Stomach smooth muscle (tissue), 2 donors: ENCODE results near the gene PSENEN.

Experiments used
- H3K27ac ChIP-seq: one replicate; pipeline ENCODE4 v1.7.0; 2013; ENCODE audit warnings: mild to moderate bottlenecking, low read length, inconsistent platforms
- H3K27me3 ChIP-seq, 2 donors: one replicate each; pipeline ENCODE4 v1.7.0; 2013; ENCODE audit warnings: low read length in 2 of 2; ENCODE audit not compliant: insufficient read depth in 2 of 2, control insufficient read depth in 1 of 2
- H3K36me3 ChIP-seq, 2 donors: one replicate each; pipeline ENCODE4 v1.7.0; 2013; ENCODE audit warnings: low read length in 2 of 2; ENCODE audit not compliant: control insufficient read depth in 2 of 2, insufficient read depth in 2 of 2
- H3K4me1 ChIP-seq: one replicate; pipeline ENCODE4 v1.7.0; 2013; ENCODE audit warnings: low read length; ENCODE audit not compliant: control insufficient read depth, insufficient read depth
- H3K4me3 ChIP-seq, 2 donors: one replicate each; pipeline ENCODE4 v1.7.0; 2013; ENCODE audit warnings: low read length in 2 of 2
- H3K9ac ChIP-seq, 2 donors: one replicate each; pipeline ENCODE4 v1.7.0; 2013; ENCODE audit warnings: low read length in 2 of 2, mild to moderate bottlenecking in 1 of 2
- H3K9me3 ChIP-seq, 2 donors: one replicate each; pipeline ENCODE4 v1.7.0; 2013; ENCODE audit warnings: low read length in 2 of 2; ENCODE audit not compliant: control insufficient read depth in 2 of 2
- donor health status: healthy.
- donor health status: Pancreatic carcinoma.

Gene PSENEN

GRCh38 chr19:35713506-35713850 is 32.0 kb upstream of the PSENEN start:
- no peak overlapping the region for H3K27ac ChIP-seq
- no peaks in the 10 kb centered on the region for H3K9me3 ChIP-seq
- H3K36me3 ChIP-seq: no peaks in the 10 kb centered on the region
- no peak overlapping the region for H3K4me3 ChIP-seq
- peaks cover 0 to under 1% of the 10 kb centered on the region in 2 donors for H3K27me3 ChIP-seq
- peaks cover 23% of the 10 kb centered on the region for H3K4me1 ChIP-seq
- H3K9ac ChIP-seq: no peak overlapping the region

GRCh38 chr19:35713904-35714495 is 31.5 kb upstream of the PSENEN start:
- no peaks in the 10 kb centered on the region for H3K27me3 ChIP-seq
- H3K36me3 ChIP-seq: no peaks in the 10 kb centered on the region
- H3K9me3 ChIP-seq: no peaks in the 10 kb centered on the region
- H3K4me3 ChIP-seq: no peak overlapping the region
- peaks cover 29% of the 10 kb centered on the region for H3K4me1 ChIP-seq
- H3K27ac ChIP-seq: no peak overlapping the region
- H3K9ac ChIP-seq: no peak overlapping the region

- no peaks in the 10 kb centered on the region for H3K36me3 ChIP-seq
- H3K9ac ChIP-seq: no peak overlapping the region
- no peaks in the 10 kb centered on the region for H3K27me3 ChIP-seq
- H3K4me1 ChIP-seq: peaks cover 36% of the 10 kb centered on the region
- H3K27ac ChIP-seq: no peak overlapping the region
- no peak overlapping the region for H3K4me3 ChIP-seq
- H3K9me3 ChIP-seq: no peaks in the 10 kb centered on the region
Measured at GRCh38 chr19:35714601-35715354, 30.7 kb upstream of the PSENEN start.

GRCh38 chr19:35715355-35715809 is 30.1 kb upstream of the PSENEN start:
- peak overlapping the region; percentile 79 for H3K27ac ChIP-seq

GRCh38 chr19:35715981-35716800 is 29.3 kb upstream of the PSENEN start:
- Histone ChIP-seq H3K4me3 (peak overlapping the region; percentile 87), H3K36me3 (peaks cover 0 to 2% of the 10 kb centered on the region in 2 donors), H3K9me3 (no peaks in the 10 kb centered on the region), H3K27me3 (no peaks in the 10 kb centered on the region), H3K9ac (peak overlapping the region; percentile 79 to 94), H3K4me1 (peaks cover 39% of the 10 kb centered on the region), H3K27ac (peak overlapping the region; percentile 79)

More at GRCh38 chr19:35715355-35715809, 30.1 kb upstream of the PSENEN start:
- Histone ChIP-seq H3K36me3 (no peaks in the 10 kb centered on the region), H3K27me3 (no peaks in the 10 kb centered on the region), H3K9me3 (no peaks in the 10 kb centered on the region), H3K9ac (peak overlapping the region; percentile 79 to 94), H3K4me1 (peaks cover 39% of the 10 kb centered on the region), H3K4me3 (no peak overlapping the region)

- Histone ChIP-seq H3K36me3 (peaks cover 3 to 6% of the 10 kb centered on the region in 2 donors), H3K27ac (peak overlapping the region; percentile 79), H3K4me3 (peak overlapping the region; percentile 87), H3K9me3 (no peaks in the 10 kb centered on the region), H3K4me1 (peaks cover 42% of the 10 kb centered on the region), H3K27me3 (no peaks in the 10 kb centered on the region), H3K9ac (peak overlapping the region; percentile 79 to 94)
Measured at GRCh38 chr19:35716801-35717664, 28.4 kb upstream of the PSENEN start.

GRCh38 chr19:35717665-35718344 is 27.6 kb upstream of the PSENEN start, which contains the start of gene KMT2B:
TSS of gene KMT2B (plus strand) at chr19:35718003. CDS start at chr19:35718019, 16 bp downstream.
- peaks cover 10 to 13% of the 10 kb centered on the region in 2 donors for H3K36me3 ChIP-seq
- H3K4me3 ChIP-seq: peak within 1 kb of the TSS; percentile 89
- peak within 1 kb of the TSS; percentile 79 for H3K27ac ChIP-seq
- no peaks in the 10 kb centered on the region for H3K27me3 ChIP-seq
- peak within 1 kb of the TSS; percentile 79 to 94 for H3K9ac ChIP-seq
- H3K9me3 ChIP-seq: no peaks in the 10 kb centered on the region
- peaks cover 42% of the 10 kb centered on the region for H3K4me1 ChIP-seq

- H3K4me3 ChIP-seq: peak overlapping the region; percentile 89
- H3K9me3 ChIP-seq: no peaks in the 10 kb centered on the region
- H3K36me3 ChIP-seq: peaks cover 16 to 20% of the 10 kb centered on the region in 2 donors
- peak overlapping the region; percentile 73 for H3K27ac ChIP-seq
- peak overlapping the region; percentile 79 to 84 for H3K9ac ChIP-seq
- H3K27me3 ChIP-seq: no peaks in the 10 kb centered on the region
- peaks cover 42% of the 10 kb centered on the region for H3K4me1 ChIP-seq
Measured at GRCh38 chr19:35718345-35719041, 27.0 kb upstream of the PSENEN start.

GRCh38 chr19:35719402-35720162 is 25.9 kb upstream of the PSENEN start:
- Histone ChIP-seq H3K9ac (peak overlapping the region; percentile 79 to 84), H3K9me3 (no peaks in the 10 kb centered on the region), H3K27ac (peak overlapping the region; percentile 18), H3K4me3 (peak overlapping the region in 1 of 2 donors; percentile 89), H3K36me3 (peaks cover 25 to 30% of the 10 kb centered on the region in 2 donors), H3K27me3 (no peaks in the 10 kb centered on the region), H3K4me1 (peaks cover 42% of the 10 kb centered on the region)
